ENCODE results near the gene CACNA1G. TPM values are rescaled to one million over a fixed set of nuclear protein-coding genes. Genes with fewer than 3 reads are reported as not detected.

The CACNA1G gene
- total RNA-seq, 6 donors from 2014 or later, result under 0.01 to 0.37 (median 0.11) TPM; not detected in 2

GRCh38 chr17:50519141-50519834 lies 41.2 kb upstream of the CACNA1G start:
- Histone ChIP-seq H3K27ac (no peak overlapping the region), H3K4me3 (no peak overlapping the region), H3K4me1 (no peaks in the 10 kb centered on the region), H3K36me3 (no peaks in the 10 kb centered on the region), H3K9me3 (no peaks in the 10 kb centered on the region), H3K27me3 (no peaks in the 10 kb centered on the region)
- DNase-seq (no peak), ATAC-seq (ENCODE audit: low FRiP score in 2 of 2) (no peak)
- 86 to 92% methylated on average over 8 of the region's 8 CpGs for whole genome bisulfite sequencing, 2 donors
- TF ChIP-seq EP300 (IDR thresholded peaks at IDR 0.05) (no peak), CTCF (IDR thresholded peaks at IDR 0.05) (no peak), POLR2A (IDR thresholded peaks at IDR 0.05) (no peak), POLR2AphosphoS5 (IDR thresholded peaks at IDR 0.05) (no peak)

GRCh38 chr17:50520483-50520882 lies 40.0 kb upstream of the CACNA1G start:
- 69 to 82% methylated on average over 2 of the region's 2 CpGs for WGBS, 2 donors
- H3K36me3 ChIP-seq, result no peaks in the 10 kb centered on the region

GRCh38 chr17:50521514-50521913 lies 39.0 kb upstream of the CACNA1G start:
- Histone ChIP-seq H3K27me3 (no peaks in the 10 kb centered on the region), H3K9me3 (no peaks in the 10 kb centered on the region), H3K4me1 (no peaks in the 10 kb centered on the region), H3K36me3 (no peaks in the 10 kb centered on the region), H3K4me3 (no peak overlapping the region), H3K27ac (no peak overlapping the region)
- WGBS, 2 donors, result 20 to 57% methylated on average over 1 to 2 of the region's 2 CpGs
- TF ChIP-seq POLR2AphosphoS5 (IDR thresholded peaks at IDR 0.05) (no peak), POLR2A (IDR thresholded peaks at IDR 0.05) (no peak), CTCF (IDR thresholded peaks at IDR 0.05) (no peak), EP300 (IDR thresholded peaks at IDR 0.05) (no peak)
- DNase-seq (no peak), ATAC-seq (ENCODE audit: low FRiP score in 2 of 2) (no peak)

More at GRCh38 chr17:50520483-50520882, 40.0 kb upstream of the CACNA1G start:
- no peak overlapping the region for H3K4me3 ChIP-seq
- no peak overlapping the region for H3K27ac ChIP-seq
- TF ChIP-seq POLR2AphosphoS5 (IDR thresholded peaks at IDR 0.05), result no peak
- TF ChIP-seq POLR2A (IDR thresholded peaks at IDR 0.05), result no peak
- TF ChIP-seq CTCF (IDR thresholded peaks at IDR 0.05), result no peak
- no peak for TF ChIP-seq EP300 (IDR thresholded peaks at IDR 0.05)
- DNase-seq (no peak), ATAC-seq (ENCODE audit: low FRiP score in 2 of 2) (no peak)
- H3K27me3 ChIP-seq, result no peaks in the 10 kb centered on the region
- no peaks in the 10 kb centered on the region for H3K4me1 ChIP-seq
- no peaks in the 10 kb centered on the region for H3K9me3 ChIP-seq

- WGBS, 2 donors, result 86 to 87% methylated on average over 10 of the region's 10 CpGs
- no peak for ATAC-seq (ENCODE audit: low FRiP score in 2 of 2)
- Histone ChIP-seq H3K4me3 (no peak overlapping the region), H3K9me3 (no peaks in the 10 kb centered on the region), H3K4me1 (no peaks in the 10 kb centered on the region), H3K27ac (no peak overlapping the region), H3K27me3 (no peaks in the 10 kb centered on the region), H3K36me3 (no peaks in the 10 kb centered on the region)
- TF ChIP-seq CTCF (IDR thresholded peaks at IDR 0.05) (no peak), POLR2AphosphoS5 (IDR thresholded peaks at IDR 0.05) (no peak)
- no peak for DNase-seq
These were observed 37.7 kb upstream of the CACNA1G start for GRCh38 chr17:50522766-50523165.

GRCh38 chr17:50523208-50523607 lies 37.3 kb upstream of the CACNA1G start:
- no peak overlapping the region for H3K27ac ChIP-seq
- H3K36me3 ChIP-seq, result no peaks in the 10 kb centered on the region
- no peak for TF ChIP-seq CTCF (IDR thresholded peaks at IDR 0.05)
- TF ChIP-seq POLR2A (IDR thresholded peaks at IDR 0.05), result no peak
- DNase-seq (no peak), ATAC-seq (ENCODE audit: low FRiP score in 2 of 2) (no peak)
- H3K9me3 ChIP-seq, result no peaks in the 10 kb centered on the region
- no peaks in the 10 kb centered on the region for H3K4me1 ChIP-seq
- WGBS, 2 donors, result 83 to 97% methylated on average over 1 to 2 of the region's 2 CpGs
- no peaks in the 10 kb centered on the region for H3K27me3 ChIP-seq
- H3K4me3 ChIP-seq, result no peak overlapping the region
